ENCODE results near the gene ABHD1.

DNA sequence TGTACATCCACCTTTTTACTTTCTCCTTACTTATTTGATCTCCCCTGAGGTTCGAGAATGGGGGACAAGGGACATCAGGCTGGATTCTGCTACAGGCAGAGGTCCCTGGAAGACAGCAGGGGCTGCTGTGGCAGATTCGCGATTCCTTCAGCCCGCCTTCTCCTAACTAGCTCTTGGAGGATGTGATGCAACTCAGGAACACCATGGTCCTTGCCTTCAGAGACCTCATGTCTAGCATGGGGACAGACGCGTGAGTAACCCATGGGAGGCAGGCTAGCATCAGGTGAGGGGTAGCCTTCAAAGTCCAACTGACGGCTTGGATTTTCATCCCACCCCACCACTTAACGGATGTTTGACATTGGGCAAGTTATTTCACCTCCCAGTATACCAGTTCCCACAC lies 24.3 kb downstream of the ABHD1 start:
- TF ChIP-seq, protein P1, sequence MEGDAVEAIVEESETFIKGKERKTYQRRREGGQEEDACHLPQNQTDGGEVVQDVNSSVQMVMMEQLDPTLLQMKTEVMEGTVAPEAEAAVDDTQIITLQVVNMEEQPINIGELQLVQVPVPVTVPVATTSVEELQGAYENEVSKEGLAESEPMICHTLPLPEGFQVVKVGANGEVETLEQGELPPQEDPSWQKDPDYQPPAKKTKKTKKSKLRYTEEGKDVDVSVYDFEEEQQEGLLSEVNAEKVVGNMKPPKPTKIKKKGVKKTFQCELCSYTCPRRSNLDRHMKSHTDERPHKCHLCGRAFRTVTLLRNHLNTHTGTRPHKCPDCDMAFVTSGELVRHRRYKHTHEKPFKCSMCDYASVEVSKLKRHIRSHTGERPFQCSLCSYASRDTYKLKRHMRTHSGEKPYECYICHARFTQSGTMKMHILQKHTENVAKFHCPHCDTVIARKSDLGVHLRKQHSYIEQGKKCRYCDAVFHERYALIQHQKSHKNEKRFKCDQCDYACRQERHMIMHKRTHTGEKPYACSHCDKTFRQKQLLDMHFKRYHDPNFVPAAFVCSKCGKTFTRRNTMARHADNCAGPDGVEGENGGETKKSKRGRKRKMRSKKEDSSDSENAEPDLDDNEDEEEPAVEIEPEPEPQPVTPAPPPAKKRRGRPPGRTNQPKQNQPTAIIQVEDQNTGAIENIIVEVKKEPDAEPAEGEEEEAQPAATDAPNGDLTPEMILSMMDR (IDR thresholded peaks at IDR 0.05) = no peak
- TF ChIP-seq POLR2AphosphoS5 (IDR thresholded peaks at IDR 0.05) (no peak), EP300 (IDR thresholded peaks at IDR 0.05; ENCODE audit: low read depth) (no peak), POLR2A (IDR thresholded peaks at IDR 0.05) (no peak)

Data from transverse colon (tissue), 4 donors.